CD4-positive, alpha-beta T cell treated with Interleukin-6 at 100 ng/mL for 8 hours (primary cell): ENCODE data around the gene PXDN.
"Not testable (repeated sequence)": the region's sequence is repeated elsewhere in the genome, so short reads cannot be mapped to it uniquely, and the experiment has no call there.

Experiments
- DNase-seq: peaks from one replicate; pipeline ENCODE4 v3.0.0-alpha.2; 2020; ENCODE audit warnings: mixed read lengths, low spot score

Gene PXDN

GRCh38 chr2:1777156-1777555 is 32.8 kb upstream of the PXDN start:
- DNase-seq: no peak

GRCh38 chr2:1775511-1776035 is 31.3 kb upstream of the PXDN start:
- no peak for DNase-seq

- DNase-seq: no peak
These were observed 30.6 kb upstream of the PXDN start for GRCh38 chr2:1774929-1775328.

- no peak for DNase-seq
These were observed 29.6 kb upstream of the PXDN start for GRCh38 chr2:1773883-1774282.

- DNase-seq: no peak
These were observed 28.4 kb upstream of the PXDN start for GRCh38 chr2:1772471-1773267.

- DNase-seq: no peak
These were observed 27.4 kb upstream of the PXDN start for GRCh38 chr2:1771626-1772280.

- DNase-seq: no peak
These were observed 26.5 kb upstream of the PXDN start for GRCh38 chr2:1770566-1771380.

- peak; percentile 14 for DNase-seq
These were observed 25.5 kb upstream of the PXDN start for GRCh38 chr2:1769703-1770422.

- DNase-seq: no peak
These were observed 23.8 kb upstream of the PXDN start for GRCh38 chr2:1767939-1768691.

GRCh38 chr2:1766851-1767811 is 22.8 kb upstream of the PXDN start:
- DNase-seq: no peak

GRCh38 chr2:1766425-1766824 is 22.1 kb upstream of the PXDN start:
- no peak for DNase-seq

- not testable (repeated sequence) for DNase-seq
These were observed 20.9 kb upstream of the PXDN start for GRCh38 chr2:1765201-1765600.

GRCh38 chr2:1759611-1759930 is 15.3 kb upstream of the PXDN start:
- DNase-seq: no peak

GRCh38 chr2:1758774-1759610 is 14.7 kb upstream of the PXDN start:
- DNase-seq: no peak

- no peak for DNase-seq
These were observed 13.9 kb upstream of the PXDN start for GRCh38 chr2:1758171-1758570.

- DNase-seq: no peak
These were observed 13.3 kb upstream of the PXDN start for GRCh38 chr2:1757567-1757966.

GRCh38 chr2:1757146-1757545 is 12.8 kb upstream of the PXDN start:
- DNase-seq: not testable (repeated sequence)

- DNase-seq: no peak
These were observed 12.1 kb upstream of the PXDN start for GRCh38 chr2:1756456-1756855.
